NCI-H1694 treated with DMSO at 0.1 percent for 48 hours (cell line): ENCODE data around the gene FAM171A1.

ENCODE experiments used
- DNase-seq: peaks from one replicate; lab custom pipeline; 2025; lab: John Stamatoyannopoulos, UW

The FAM171A1 gene

DNA sequence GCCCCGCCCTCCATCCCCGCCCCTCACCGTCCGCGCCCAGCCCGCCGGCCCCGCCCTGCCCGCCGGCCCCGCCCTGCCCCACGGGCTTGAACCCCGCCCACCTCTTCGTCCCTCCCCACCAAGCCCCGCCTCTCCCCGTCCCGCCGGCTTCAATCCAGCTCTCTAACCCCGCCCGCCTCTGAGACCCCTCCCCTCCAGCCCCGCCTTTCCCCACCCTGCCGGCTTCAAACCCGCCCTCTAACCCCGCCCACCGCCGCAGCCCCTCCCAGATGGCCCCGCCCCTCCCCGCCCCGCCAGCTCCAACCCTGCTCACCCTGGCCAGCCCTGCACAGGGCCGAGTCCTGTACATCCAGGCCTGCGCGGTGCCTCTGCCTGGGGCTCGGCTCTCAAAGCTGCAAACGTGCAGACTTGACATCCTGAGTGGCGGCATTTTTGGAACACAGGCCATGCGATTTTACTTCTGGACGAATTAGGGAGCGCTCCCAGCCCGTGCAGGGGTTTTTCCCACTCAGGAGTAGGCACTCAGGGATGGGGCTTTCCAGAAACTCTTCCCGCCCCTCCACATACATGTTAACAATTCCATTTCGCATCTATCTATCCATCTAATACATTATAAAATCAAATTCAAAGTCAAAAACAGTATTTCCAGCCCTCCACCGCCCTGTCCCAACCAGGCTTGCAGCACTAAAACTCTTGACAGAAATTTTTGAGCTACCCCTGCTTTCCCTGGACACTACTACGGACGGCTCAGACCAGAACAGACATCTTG lies 202.1 kb downstream of the FAM171A1 start:
- DNase-seq, result peak; percentile 61

- DNase-seq, result peak; percentile 61
Measured at GRCh38 chr10:15168291-15168785, 202.8 kb downstream of the FAM171A1 start, which contains the start of gene NMT2. TSS of gene NMT2 (minus strand) at chr10:15168693. CDS start at chr10:15168612, 81 bp downstream.

- no peak for DNase-seq
Measured at GRCh38 chr10:15167411-15168290, 203.4 kb downstream of the FAM171A1 start.

- no peak for DNase-seq
Measured at GRCh38 chr10:15166325-15166724, 204.8 kb downstream of the FAM171A1 start.

- DNase-seq, result no peak
Measured at GRCh38 chr10:15163253-15163828, 207.7 kb downstream of the FAM171A1 start.
